HEK293 (cell line): Measurements from ENCODE around the gene ACKR4.

ENCODE experiments used
- CTCF ChIA-PET: fragments of 350-600 bp; formaldehyde crosslinking; extraction: SDS; loops from one replicate; lab custom pipeline; 2021; ENCODE audit warnings: antibody characterized with exemption; lab: Yijun Ruan, JAX
- POLR2A ChIA-PET: fragments of 300-600 bp; formaldehyde crosslinking; extraction: SDS; loops from one replicate; lab custom pipeline; 2020; ENCODE audit warnings: antibody characterized with exemption, inconsistent platforms; lab: Yijun Ruan, JAX
- H3K27ac ChIP-seq: fragments of 200-500 bp; sonication (Bioruptor generic); 2 replicates; pipeline ENCODE4 v1.5.1; 2014; ENCODE audit warnings: low read depth, low read length, control low read depth, inconsistent platforms; ENCODE audit errors: extremely low read depth
- H3K36me3 ChIP-seq, 2 experiments: fragments of 200-500 bp in 1 of 2; sonication (Bioruptor generic) in 1 of 2; 1 replicate in 1 of 2; 2 replicates in 1 of 2; pipeline ENCODE4 v1.5.1; 2014 to 2017; ENCODE audit warnings: inconsistent platforms in 2 of 2, low read length in 2 of 2; ENCODE audit not compliant: control insufficient read depth in 2 of 2, insufficient read depth in 1 of 2
- H3K4me1 ChIP-seq: fragments of 200-500 bp; sonication (Bioruptor generic); 2 replicates; pipeline ENCODE4 v1.5.1; 2014; ENCODE audit warnings: mild to moderate bottlenecking, low read length, inconsistent platforms; ENCODE audit not compliant: control insufficient read depth, insufficient read depth
- H3K4me3 ChIP-seq: 2 replicates; pipeline ENCODE4 v1.5.1; 2011; ENCODE audit warnings: low read depth, mild to moderate bottlenecking, control low read depth, low read length, moderate library complexity
- H3K9me3 ChIP-seq: fragments of 200-500 bp; sonication (Bioruptor generic); 2 replicates; pipeline ENCODE4 v1.5.1; 2014; ENCODE audit warnings: low read depth, low read length, inconsistent platforms; ENCODE audit not compliant: control insufficient read depth, insufficient read depth
- GLI4 ChIP-seq: fragments of 450-650 bp; formaldehyde crosslinking; IDR thresholded peaks from 2 replicates; pipeline ENCODE4 v1.5.1; 2016; ENCODE audit warnings: missing biosample characterization, missing genetic modification characterization
- IKZF3 ChIP-seq: fragments of 450-650 bp; IDR thresholded peaks from 2 replicates; pipeline ENCODE4 v1.5.0; 2018; ENCODE audit warnings: missing biosample characterization, mild to moderate bottlenecking, missing genetic modification characterization, moderate library complexity
- KLF1 ChIP-seq: fragments of 450-650 bp; formaldehyde crosslinking; IDR thresholded peaks from 2 replicates; pipeline ENCODE4 v1.5.1; 2016; ENCODE audit warnings: missing biosample characterization, missing genetic modification characterization
- OSR2 ChIP-seq: fragments of 450-650 bp; formaldehyde crosslinking; IDR thresholded peaks from 2 replicates; pipeline ENCODE4 v1.5.1; 2016; ENCODE audit warnings: missing biosample characterization, missing genetic modification characterization
- ZFHX2 ChIP-seq: fragments of 450-650 bp; formaldehyde crosslinking; conservative IDR thresholded peaks from 2 replicates; pipeline ENCODE4 v1.5.1; 2016; ENCODE audit warnings: missing biosample characterization, missing genetic modification characterization
- ZNF175 ChIP-seq: fragments of 450-650 bp; formaldehyde crosslinking; IDR thresholded peaks from 2 replicates; pipeline ENCODE4 v1.5.1; 2016; ENCODE audit warnings: missing biosample characterization, missing genetic modification characterization
- ZNF184 ChIP-seq: fragments of 450-650 bp; IDR thresholded peaks from 2 replicates; pipeline ENCODE4 v1.5.1; 2018; ENCODE audit warnings: missing biosample characterization, mild to moderate bottlenecking, missing genetic modification characterization
- ZNF19 ChIP-seq: fragments of 450-650 bp; formaldehyde crosslinking; IDR thresholded peaks from 2 replicates; pipeline ENCODE4; 2016; ENCODE audit warnings: missing biosample characterization, missing genetic modification characterization, low read depth
- ZNF223 ChIP-seq: fragments of 450-650 bp; formaldehyde crosslinking; IDR thresholded peaks from 2 replicates; pipeline ENCODE4 v1.5.1; 2016; ENCODE audit warnings: missing biosample characterization, missing genetic modification characterization
- ZNF274 ChIP-seq, 2 experiments: fragments of 200-500 bp in 1 of 2; fragments of 450-650 bp in 1 of 2; sonication (Bioruptor generic) in 1 of 2; formaldehyde crosslinking in 1 of 2; IDR thresholded peaks; 2 replicates each; pipeline versions ENCODE4 v1.5.1 to v1.6.1; 2014 to 2016; ENCODE audit warnings: borderline replicate concordance in 1 of 2, inconsistent platforms in 1 of 2, low read length in 1 of 2, missing biosample characterization in 1 of 2, missing genetic modification characterization in 1 of 2
- ZNF292 ChIP-seq: fragments of 450-650 bp; formaldehyde crosslinking; IDR thresholded peaks from 2 replicates; pipeline ENCODE4 v1.5.1; 2016; ENCODE audit warnings: low read depth, missing biosample characterization, missing genetic modification characterization, borderline replicate concordance
- ZNF354C ChIP-seq: fragments of 450-650 bp; formaldehyde crosslinking; IDR thresholded peaks from 2 replicates; pipeline ENCODE4 v1.5.1; 2016; ENCODE audit warnings: missing biosample characterization, missing genetic modification characterization, low read depth, borderline replicate concordance
- ZNF404 ChIP-seq: fragments of 450-650 bp; formaldehyde crosslinking; IDR thresholded peaks from 2 replicates; pipeline ENCODE4 v1.5.1; 2017; ENCODE audit warnings: missing biosample characterization, missing genetic modification characterization
- ZNF433 ChIP-seq: fragments of 450-650 bp; formaldehyde crosslinking; IDR thresholded peaks from 2 replicates; pipeline ENCODE4 v1.5.1; 2016; ENCODE audit warnings: missing biosample characterization, missing genetic modification characterization, low read depth
- ZNF473 ChIP-seq: fragments of 450-650 bp; formaldehyde crosslinking; IDR thresholded peaks from 2 replicates; pipeline ENCODE4 v1.5.1; 2017; ENCODE audit warnings: missing biosample characterization, missing genetic modification characterization
- ZNF521 ChIP-seq: fragments of 450-650 bp; formaldehyde crosslinking; IDR thresholded peaks from 2 replicates; pipeline ENCODE4 v1.5.1; 2017; ENCODE audit warnings: missing biosample characterization, mild to moderate bottlenecking, missing genetic modification characterization
- ZNF530 ChIP-seq: fragments of 450-650 bp; formaldehyde crosslinking; IDR thresholded peaks from 2 replicates; pipeline ENCODE4 v1.5.1; 2016; ENCODE audit warnings: low read depth, missing biosample characterization, missing genetic modification characterization
- ZNF548 ChIP-seq: fragments of 450-650 bp; formaldehyde crosslinking; IDR thresholded peaks from 2 replicates; pipeline ENCODE4 v1.5.1; 2016; ENCODE audit warnings: missing biosample characterization, missing genetic modification characterization
- ZNF555 ChIP-seq: fragments of 450-650 bp; formaldehyde crosslinking; conservative IDR thresholded peaks from 2 replicates; pipeline ENCODE4 v1.5.1; 2017; ENCODE audit warnings: missing biosample characterization, mild to moderate bottlenecking, missing genetic modification characterization, inconsistent platforms
- ZNF560 ChIP-seq: fragments of 450-650 bp; formaldehyde crosslinking; IDR thresholded peaks from 2 replicates; pipeline ENCODE4 v1.5.1; 2017; ENCODE audit warnings: missing biosample characterization, missing genetic modification characterization, borderline replicate concordance
- ZNF596 ChIP-seq: fragments of 450-650 bp; IDR thresholded peaks from 2 replicates; pipeline ENCODE4 v1.5.0; 2018; ENCODE audit warnings: missing biosample characterization, mild to moderate bottlenecking, missing genetic modification characterization, moderate library complexity
- ZNF626 ChIP-seq: fragments of 450-650 bp; sonication (Bioruptor Pico); formaldehyde crosslinking; IDR thresholded peaks from 2 replicates; pipeline ENCODE4 v1.5.1; 2018; ENCODE audit warnings: missing biosample characterization, missing genetic modification characterization, inconsistent platforms
- ZNF692 ChIP-seq: fragments of 450-650 bp; formaldehyde crosslinking; IDR thresholded peaks from 2 replicates; pipeline ENCODE4 v1.5.1; 2016; ENCODE audit warnings: missing biosample characterization, missing genetic modification characterization
- ZNF837 ChIP-seq: fragments of 450-650 bp; formaldehyde crosslinking; IDR thresholded peaks from 2 replicates; pipeline ENCODE4 v1.5.1; 2016; ENCODE audit warnings: missing biosample characterization, missing genetic modification characterization
- ZSCAN4 ChIP-seq: fragments of 450-650 bp; formaldehyde crosslinking; IDR thresholded peaks from 2 replicates; pipeline ENCODE4 v1.5.1; 2017; ENCODE audit warnings: missing biosample characterization, missing genetic modification characterization
- TF ChIP-seq, protein P1 (sequence below): fragments of 450-650 bp; formaldehyde crosslinking; IDR thresholded peaks from 2 replicates; pipeline ENCODE4 v1.5.1; 2016; ENCODE audit warnings: missing biosample characterization, missing genetic modification characterization
- TF ChIP-seq, protein P2 (sequence below): fragments of 450-650 bp; formaldehyde crosslinking; IDR thresholded peaks from 2 replicates; pipeline ENCODE4 v1.5.1; 2016; ENCODE audit warnings: missing biosample characterization, missing genetic modification characterization
- TF ChIP-seq, protein P3 (sequence below): fragments of 450-650 bp; formaldehyde crosslinking; IDR thresholded peaks from 2 replicates; pipeline ENCODE4 v1.5.1; 2016; ENCODE audit warnings: missing biosample characterization, missing genetic modification characterization

ACKR4 gene

GRCh38 chr3:132635052-132635451, 38.0 kb downstream of the ACKR4 start:
- peaks cover 0 to 22% of the 10 kb centered on the region in 2 experiments for H3K36me3 ChIP-seq
- no peak overlapping the region for H3K27ac ChIP-seq

DNA sequence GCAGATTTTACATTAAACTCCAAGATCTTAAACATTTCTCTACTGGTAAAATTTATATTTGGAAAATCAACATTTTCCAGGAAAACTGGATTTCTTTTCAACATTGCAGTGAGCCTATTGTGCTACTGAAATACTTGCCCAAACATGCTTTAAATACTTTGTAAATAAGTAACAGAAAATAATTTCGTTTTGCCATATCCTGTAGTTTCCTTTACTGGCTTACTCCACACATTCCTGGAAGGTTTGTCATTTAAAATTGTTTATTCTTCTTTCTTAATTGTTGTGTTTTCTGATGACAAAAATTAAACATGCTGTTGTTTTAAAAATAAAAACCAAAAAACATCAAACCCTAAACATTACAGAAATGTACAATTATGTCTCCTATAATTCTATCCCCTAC, 40.5 kb downstream of the ACKR4 start:
- H3K4me1 ChIP-seq, result no peaks in the 10 kb centered on the region
- TF ChIP-seq ZNF530 (tag by site-specific recombination) (no peak), ZNF692 (tag by site-specific recombination) (no peak), ZNF354C (tag by site-specific recombination) (no peak), ZNF274 (IDR thresholded peaks at IDR 0.05; ENCODE audit: low read length) (no peak), ZNF274 (tag by site-specific recombination; IDR thresholded peaks at IDR 0.05; ENCODE audit: borderline replicate concordance) (no peak)
- TF ChIP-seq, all 188 proteins: peak for 0
- Histone ChIP-seq H3K36me3 (peaks cover 0 to 31% of the 10 kb centered on the region in 2 experiments), H3K9me3 (no peaks in the 10 kb centered on the region), H3K4me3 (no peak overlapping the region), H3K27ac (no peak overlapping the region)
- ChIA-PET POLR2A (no interaction called here), CTCF (interaction anchor here (0.6 kb wide), 1 partner anchor 271 kb away, joined by 3 read pairs; no protein-coding TSS in a partner anchor)

More at GRCh38 chr3:132635052-132635451, 38.0 kb downstream of the ACKR4 start:
- ChIA-PET CTCF (no interaction called here), POLR2A (no interaction called here)
- TF ChIP-seq, protein P1, sequence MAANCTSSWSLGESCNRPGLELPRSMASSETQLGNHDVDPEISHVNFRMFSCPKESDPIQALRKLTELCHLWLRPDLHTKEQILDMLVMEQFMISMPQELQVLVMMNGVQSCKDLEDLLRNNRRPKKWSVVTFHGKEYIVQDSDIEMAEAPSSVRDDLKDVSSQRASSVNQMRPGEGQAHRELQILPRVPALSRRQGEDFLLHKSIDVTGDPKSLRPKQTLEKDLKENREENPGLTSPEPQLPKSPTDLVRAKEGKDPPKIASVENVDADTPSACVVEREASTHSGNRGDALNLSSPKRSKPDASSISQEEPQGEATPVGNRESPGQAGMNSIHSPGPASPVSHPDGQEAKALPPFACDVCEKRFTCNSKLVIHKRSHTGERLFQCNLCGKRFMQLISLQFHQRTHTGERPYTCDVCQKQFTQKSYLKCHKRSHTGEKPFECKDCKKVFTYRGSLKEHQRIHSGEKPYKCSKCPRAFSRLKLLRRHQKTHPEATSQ, result no peak
- TF ChIP-seq ZNF560 (no peak), KLF1 (tag by site-specific recombination) (no peak), ZNF555 (no peak), ZNF175 (tag by site-specific recombination) (no peak), ZNF521 (tag by site-specific recombination) (no peak), ZNF548 (no peak)
- TF ChIP-seq, protein P2, sequence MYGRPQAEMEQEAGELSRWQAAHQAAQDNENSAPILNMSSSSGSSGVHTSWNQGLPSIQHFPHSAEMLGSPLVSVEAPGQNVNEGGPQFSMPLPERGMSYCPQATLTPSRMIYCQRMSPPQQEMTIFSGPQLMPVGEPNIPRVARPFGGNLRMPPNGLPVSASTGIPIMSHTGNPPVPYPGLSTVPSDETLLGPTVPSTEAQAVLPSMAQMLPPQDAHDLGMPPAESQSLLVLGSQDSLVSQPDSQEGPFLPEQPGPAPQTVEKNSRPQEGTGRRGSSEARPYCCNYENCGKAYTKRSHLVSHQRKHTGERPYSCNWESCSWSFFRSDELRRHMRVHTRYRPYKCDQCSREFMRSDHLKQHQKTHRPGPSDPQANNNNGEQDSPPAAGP (tag by site-specific recombination), result no peak
- Histone ChIP-seq H3K4me1 (no peaks in the 10 kb centered on the region), H3K4me3 (no peak overlapping the region), H3K9me3 (no peaks in the 10 kb centered on the region)

- Histone ChIP-seq H3K4me1 (no peaks in the 10 kb centered on the region), H3K9me3 (no peaks in the 10 kb centered on the region), H3K4me3 (no peak overlapping the region), H3K36me3 (peaks cover 0 to 36% of the 10 kb centered on the region in 2 experiments), H3K27ac (no peak overlapping the region)
- CTCF ChIA-PET, result interaction anchor here (0.6 to 1.2 kb wide), 3 partner anchors 21 to 319 kb away, joined by 3 to 7 read pairs (median 3); partner anchors contain the start of gene ACAD11
- POLR2A ChIA-PET, result no interaction called here
- TF ChIP-seq GLI4 (tag by site-specific recombination) (no peak), ZNF184 (no peak), OSR2 (tag by site-specific recombination) (no peak), ZNF433 (no peak), ZSCAN4 (tag by site-specific recombination) (no peak), ZNF837 (tag by site-specific recombination) (no peak), ZNF473 (no peak), IKZF3 (tag by site-specific recombination) (no peak), ZNF223 (tag by site-specific recombination) (no peak), ZFHX2 (no peak), ZNF596 (tag by site-specific recombination) (no peak), ZNF292 (no peak), ZNF404 (no peak), ZNF19 (tag by site-specific recombination) (no peak), ZNF626 (tag by site-specific recombination) (no peak)
- TF ChIP-seq, protein P3, sequence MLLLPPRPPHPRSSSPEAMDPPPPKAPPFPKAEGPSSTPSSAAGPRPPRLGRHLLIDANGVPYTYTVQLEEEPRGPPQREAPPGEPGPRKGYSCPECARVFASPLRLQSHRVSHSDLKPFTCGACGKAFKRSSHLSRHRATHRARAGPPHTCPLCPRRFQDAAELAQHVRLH (tag by site-specific recombination), result no peak
Observed at GRCh38 chr3:132638706-132639105, 41.6 kb downstream of the ACKR4 start.
